ENCODE data around the gene CDKN2AIP.
"Not testable (repeated sequence)": the region's sequence is repeated elsewhere in the genome, so short reads cannot be mapped to it uniquely, and the experiment has no call there.

The CDKN2AIP gene

DNA sequence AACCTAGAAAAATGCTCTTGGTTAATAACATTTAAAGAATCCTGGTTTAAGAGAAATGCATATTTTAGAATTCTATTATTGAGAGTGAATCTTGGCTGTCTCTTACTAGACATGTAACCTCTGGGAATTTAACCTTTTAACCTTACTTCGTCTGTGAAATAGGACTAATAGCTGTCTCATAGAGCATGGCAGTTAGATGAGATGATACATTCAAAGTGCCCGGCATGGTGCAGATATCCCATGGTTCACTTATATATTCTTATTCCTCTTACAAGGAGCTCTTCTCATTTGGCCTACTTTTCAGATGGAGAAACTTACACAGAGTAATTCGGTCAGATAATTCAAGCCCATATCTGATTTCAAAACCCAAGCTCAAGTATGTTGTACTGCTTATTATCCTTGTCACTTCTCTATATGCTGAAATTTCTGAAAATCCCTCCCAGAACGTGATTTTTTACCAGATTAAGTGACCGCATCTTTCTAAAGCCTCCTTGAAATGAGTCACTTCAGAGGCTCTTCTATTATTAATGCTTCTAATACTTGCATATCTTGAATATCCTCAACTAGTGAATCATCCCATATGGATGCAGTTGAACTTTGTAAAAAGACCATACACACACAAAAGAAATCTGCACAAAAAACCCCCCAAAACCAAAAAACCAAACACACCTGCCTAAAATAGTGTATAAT, 4.9 kb downstream of the CDKN2AIP start:
- no peak for DNase-seq

DNA sequence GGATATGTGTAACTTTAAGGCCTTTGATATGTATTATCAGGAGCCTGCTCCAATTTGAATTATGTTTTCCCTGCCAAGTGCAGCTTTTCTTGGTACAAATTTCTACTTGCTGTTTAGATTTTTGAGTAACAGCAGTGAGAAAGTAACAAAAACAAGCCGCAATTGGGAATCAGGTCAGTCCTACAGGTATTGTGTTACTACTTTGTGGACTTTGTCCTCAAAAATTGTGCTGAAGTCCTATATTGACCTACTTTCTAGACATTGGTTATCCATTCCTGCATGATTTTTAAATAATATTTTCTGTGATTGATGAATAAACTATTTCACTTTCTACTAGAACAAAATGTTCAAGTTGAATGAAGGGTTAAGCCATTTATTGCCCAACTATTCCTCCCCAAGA, 5.7 kb downstream of the CDKN2AIP start:
- DNase-seq: no peak

DNA sequence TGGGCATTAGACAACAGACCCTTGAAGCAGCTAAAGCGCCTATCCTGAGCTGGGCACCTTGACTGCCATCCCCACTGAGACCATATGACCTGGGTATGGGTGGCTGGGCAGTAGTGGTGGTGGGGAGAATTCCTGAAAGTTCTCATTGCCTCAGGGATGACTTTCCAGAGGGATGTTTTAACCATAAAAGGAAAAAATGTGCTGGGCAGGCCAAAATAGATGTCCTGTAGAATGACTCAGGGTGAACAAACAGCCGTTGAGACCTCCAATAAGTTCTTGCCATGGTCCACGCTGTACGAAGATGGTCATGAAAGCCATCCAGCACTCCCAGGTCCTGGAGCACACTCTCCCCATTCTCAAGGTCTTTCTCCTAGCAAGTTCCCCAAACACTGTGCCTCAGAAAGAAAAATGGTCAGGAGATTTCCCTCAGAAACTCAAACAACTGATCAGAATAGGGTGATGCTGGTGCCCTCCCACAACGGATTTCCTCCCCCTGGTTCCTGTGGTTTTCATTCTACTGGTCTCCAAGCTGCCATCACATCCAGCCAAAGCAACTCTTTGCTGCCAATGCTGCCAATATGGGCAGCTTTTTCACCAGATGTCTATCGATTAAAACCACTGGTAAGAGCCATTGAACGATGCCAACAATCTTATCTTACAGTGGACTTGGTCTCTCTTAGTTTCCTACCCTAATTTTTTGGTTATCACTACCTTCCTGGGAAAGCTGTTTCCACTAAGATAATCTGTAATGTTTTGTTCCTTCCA, 11.2 kb downstream of the CDKN2AIP start:
- DNase-seq: no peak

DNA sequence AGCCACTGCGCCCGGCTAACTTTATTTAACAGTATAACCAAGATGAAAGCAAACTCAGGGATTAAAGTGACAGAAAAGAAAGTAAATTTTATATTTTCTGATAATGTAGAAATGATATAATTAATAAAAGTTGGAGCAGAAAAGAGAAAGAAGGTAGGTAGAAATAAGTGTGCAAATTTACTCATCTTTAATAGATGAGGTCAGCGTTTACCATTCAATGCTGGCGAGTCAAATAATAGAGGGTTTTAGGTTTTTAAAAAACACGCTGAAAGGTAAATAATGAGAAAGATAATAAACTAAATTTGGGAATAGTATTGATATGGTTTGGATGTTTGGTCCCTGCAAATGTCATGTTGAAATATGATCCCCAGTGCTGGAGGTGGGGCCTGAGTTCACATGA, 13.6 kb downstream of the CDKN2AIP start:
- DNase-seq: no peak

DNA sequence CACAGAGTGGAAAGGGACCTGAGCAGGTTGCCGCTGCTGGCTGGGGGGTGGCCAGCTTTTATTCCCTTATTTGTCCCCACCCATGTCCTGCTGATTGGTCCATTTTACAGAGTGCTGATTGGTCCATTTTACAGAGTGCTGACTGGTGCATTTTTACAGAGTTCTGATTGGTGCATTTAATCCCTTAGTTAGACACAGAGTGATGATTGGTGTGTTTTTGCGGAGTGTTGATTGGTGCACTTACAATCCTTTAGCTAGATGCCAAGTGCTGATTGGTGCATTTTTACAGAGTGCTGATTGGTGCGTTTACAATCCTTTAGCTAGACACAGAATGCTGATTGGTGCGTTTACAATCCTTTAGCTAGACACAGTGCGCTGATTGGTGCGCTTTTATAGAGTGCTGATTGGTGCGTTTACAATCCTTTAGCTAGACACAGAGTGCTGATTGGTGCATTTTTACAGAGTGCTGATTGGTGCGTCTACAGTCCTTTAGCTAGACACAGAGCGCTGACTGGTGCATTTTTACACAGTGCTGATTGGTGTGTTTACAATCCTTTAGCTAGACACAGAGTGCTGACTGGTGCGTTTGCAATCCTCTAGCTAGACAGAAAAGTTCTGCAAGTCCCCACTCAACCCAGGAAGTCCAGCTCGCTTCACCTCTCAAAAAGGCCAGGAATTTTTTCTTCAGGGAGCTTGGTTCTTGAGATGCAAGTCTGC, 19.6 kb downstream of the CDKN2AIP start:
- not testable (repeated sequence) for DNase-seq

DNA sequence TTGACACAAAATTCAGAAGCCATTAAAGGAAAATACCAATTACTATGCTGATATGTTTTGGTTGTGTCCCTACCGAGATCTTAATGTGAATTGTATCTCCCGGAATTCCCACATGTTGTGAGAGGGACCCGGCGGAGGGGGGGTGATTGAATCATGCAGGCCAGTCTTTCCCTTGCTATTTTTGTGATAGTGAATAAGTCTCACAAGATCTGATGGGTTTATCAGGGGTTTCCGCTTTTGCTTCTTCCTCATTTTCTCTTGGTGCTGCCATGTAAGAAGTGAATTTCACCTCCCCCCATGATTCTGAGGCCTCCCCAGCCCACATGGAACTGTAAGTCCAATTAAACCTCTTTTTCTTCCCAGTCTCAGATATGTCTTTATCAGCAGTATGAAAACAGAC, 21.4 kb downstream of the CDKN2AIP start:
- not testable (repeated sequence) for DNase-seq

DNA sequence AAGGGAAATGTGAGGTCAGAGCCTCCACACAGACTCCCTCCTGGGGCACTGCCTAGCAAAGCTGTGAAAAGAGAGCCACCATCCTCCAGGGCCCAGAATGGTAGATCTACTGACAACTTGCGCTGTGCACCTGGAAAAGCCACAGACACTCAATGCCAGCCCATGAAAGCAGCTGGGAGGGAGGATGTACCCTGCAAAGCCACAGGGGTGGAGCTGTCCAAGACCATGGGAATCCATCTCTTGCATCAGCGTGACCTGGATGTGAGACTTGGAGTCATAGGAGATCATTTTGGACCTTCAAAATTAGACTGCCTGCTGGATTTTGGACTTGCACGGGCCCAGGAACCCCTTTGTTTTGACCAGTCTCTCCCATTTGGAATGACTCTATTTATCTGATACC, 22.8 kb downstream of the CDKN2AIP start:
- DNase-seq: no peak

DNA sequence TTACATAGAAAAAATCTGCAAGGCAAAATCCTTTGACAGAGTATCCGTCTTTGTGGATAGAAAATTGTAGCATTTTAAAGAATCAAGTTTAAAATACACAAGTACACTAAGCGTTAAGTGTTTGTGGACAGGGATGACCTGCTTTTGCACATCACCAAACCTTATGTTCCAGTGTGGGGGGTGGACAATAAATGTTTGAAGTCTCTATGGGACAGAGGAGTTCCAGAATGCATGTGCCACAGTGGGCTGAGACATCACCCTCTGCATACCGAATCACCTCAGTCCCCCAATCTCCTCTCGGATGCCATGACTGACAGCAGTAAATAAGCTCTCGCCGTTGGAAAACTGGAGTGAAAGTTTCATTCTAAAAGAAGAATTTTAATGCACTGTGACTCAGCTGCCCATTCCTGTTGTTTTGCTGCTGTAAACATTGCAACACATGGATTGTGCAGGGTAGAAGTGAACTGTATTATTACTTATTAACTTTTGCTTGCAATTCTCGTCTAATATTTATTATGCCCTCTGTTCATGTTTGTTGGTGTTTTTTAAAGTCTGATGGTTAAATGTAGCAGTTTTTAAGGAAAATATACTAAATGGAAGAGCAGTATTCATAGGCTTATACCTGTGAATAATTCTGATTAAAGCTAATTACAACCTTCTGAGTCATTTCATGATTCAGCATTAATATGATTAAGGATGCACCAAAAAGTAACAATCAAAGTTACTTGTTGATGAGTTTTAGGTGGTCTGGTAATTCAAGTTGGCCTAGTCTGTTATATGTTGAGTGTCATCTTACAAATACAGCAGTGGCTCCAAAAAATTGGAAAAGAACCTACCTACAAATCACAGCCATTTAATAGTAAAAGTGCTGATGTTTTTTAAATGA, 24.0 kb downstream of the CDKN2AIP start:
- DNase-seq: no peak

DNA sequence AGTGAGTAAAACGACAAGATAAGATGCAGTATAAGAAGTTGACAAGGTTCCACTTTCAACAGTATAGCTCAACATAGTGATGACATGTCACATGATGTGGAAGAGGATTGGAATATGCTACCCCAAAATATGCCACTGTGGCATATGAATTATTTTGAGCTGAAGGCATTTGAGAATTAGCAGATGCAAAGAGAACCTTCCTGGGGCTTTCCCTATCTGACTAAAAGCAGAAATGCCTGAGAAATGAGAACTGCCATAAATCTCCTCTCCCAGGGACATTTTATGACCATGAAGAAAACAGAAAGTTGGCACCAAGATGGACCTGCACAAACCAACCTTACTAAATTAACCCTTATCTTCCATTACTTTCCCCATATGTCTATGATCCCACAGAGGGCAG, 24.8 kb downstream of the CDKN2AIP start:
- no peak for DNase-seq

DNA sequence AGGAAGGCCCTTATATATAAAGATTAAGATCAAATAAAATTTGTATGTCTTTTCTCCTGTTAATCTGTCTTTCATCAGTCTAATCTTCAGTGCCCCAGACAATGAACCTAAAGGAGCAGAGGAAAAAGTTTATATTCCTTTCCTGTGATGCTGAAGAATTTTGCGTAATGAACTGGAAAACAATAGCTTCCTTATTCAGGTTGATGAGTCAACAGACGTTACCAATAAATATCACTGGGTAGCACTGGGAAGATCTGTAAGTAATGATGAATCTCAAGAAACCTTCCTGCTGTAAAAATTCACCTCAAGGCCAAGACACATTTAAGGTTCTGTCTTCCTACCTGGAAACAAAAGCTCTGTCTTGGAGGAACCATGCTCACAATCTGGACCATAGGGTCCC, 25.5 kb downstream of the CDKN2AIP start:
- no peak for DNase-seq

DNA sequence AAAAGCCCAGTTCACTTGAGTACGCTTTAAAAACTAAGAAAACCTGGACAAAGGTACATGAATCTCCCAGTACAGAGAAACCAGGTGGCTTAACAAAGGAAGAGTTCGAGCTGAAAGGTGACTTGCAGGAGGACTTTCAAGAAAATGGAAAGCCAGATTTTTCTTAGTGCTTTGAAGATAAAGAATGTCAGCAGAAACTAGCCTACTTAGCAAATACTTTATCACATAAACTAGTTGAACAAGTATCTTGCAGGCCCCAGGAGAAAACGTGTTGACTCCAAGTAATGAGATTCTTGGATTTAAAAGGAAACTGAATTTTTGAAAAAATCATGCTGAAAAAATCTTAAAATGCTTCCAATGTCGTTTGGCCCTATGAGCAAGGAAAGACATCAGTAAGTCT, 26.4 kb downstream of the CDKN2AIP start:
- DNase-seq: no peak

DNA sequence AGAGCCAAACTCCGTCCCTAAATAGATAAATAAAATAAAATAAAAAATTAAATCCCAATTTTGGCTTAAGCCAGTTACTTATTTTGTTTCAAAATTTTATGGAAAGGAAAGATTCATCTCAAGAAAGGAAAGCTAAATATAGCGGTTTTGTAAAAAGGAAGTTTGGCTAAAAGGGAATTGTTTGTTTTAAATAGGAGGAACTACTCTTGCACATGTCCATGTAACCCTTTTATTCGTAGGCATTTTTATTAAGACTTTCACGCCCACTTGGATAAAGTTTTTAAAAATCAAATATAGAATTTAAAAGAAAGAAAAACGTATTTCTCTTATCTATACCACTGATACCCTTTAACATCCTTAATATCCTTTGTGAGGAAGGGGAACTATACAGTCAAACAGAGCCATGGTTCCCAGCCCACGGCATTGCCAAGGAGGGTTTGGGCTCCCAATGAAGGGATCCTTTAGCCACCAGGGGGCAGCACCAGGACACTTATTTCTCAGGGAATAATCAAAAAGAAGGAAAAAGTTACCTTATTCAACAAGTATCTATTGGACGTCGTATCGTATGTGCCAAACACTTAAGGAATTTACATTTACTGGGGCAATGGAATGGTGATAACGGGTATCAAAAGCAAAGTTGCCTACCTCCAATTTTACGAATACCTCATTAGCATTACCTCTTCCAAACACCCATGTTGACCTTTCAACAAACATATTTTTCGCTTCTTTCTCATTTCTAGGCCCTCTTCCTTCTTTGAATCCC, 27.7 kb downstream of the CDKN2AIP start:
- DNase-seq: peak; percentile 36

DNA sequence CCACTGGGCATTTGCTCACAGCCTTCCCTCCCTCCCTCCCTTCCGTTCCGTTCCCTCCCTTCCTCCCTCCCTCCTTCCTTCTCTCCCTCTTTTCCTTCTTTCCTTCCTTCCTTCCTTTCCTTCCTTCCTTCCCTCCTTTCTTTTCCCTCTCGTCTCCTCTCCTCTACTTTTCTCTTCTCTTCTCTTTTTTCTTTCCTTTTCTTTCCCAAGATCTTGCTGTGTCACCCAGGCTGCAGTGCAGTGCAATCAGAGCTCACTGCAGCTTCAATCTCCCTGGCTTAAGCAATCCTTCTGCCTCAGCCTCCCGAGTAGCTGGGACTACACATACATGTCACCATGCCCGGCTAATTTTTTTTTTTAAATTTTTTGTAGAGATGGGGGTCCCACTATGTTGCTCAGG, 33.7 kb downstream of the CDKN2AIP start:
- no peak for DNase-seq

DNA sequence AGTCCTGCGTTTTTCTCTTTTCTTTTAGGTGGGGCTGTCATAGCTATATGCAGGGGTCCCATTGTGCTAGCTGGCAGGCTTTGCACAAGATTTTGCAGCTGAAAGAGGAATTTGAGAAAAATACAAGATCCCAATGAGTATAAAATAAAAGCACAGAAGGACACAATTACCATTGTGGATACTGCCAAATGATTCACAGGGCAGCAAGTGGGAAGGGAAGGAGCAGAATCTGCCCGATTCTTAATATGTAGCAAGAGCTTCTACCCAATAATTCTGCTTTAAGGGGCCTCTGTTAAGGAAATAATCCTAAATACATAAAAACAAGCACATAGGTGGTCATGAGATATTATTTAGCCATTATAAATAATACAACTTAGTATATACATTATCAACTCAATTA, 34.5 kb downstream of the CDKN2AIP start:
- DNase-seq: no peak

DNA sequence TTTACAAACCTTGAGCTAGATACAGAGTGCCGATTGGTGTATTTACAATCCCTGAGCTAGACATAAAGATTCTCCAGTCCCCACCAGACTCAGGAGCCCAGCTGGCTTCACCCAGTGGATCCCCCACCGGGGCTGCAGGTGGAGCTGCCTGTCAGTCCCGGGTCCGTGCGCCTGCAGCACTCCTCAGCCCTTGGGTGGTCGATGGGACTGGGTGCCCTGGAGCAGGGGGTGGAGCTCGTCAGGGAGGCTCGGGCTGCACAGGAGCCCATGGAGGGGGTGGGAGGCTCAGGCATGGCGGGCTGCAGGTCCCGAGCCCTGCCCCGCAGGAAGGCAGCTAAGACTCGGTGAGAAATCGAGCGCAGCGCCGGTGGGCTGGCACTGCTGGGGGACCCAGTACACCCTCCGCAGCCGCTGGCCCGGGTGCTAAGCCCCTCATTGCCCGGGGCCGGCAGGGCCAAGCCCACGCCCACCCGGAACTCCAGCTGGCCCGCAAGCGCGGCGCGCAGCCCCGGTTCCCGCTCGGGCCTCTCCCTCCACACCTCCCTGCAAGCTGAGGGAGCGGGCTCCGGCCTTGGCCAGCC, 38.2 kb downstream of the CDKN2AIP start:
- not testable (repeated sequence) for DNase-seq

DNA sequence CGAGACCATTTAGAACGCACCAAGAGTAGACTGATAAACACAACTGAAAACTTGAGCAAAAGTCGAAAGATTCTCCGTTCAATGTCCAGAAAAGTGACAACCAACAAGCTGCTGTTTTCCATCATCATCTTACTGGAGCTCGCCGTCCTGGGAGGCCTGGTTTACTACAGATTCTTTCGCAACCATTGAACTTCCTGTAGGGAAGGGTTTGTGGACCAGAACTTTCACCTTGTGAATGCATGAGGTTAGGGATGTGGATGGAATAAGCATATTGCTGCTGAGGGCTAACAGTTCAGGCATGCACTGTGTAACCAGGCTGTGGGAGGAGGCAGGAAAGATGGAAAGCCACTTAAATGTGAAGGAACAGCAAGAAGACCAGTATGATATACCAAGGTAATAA, 39.6 kb downstream of the CDKN2AIP start:
- DNase-seq: no peak

DNA sequence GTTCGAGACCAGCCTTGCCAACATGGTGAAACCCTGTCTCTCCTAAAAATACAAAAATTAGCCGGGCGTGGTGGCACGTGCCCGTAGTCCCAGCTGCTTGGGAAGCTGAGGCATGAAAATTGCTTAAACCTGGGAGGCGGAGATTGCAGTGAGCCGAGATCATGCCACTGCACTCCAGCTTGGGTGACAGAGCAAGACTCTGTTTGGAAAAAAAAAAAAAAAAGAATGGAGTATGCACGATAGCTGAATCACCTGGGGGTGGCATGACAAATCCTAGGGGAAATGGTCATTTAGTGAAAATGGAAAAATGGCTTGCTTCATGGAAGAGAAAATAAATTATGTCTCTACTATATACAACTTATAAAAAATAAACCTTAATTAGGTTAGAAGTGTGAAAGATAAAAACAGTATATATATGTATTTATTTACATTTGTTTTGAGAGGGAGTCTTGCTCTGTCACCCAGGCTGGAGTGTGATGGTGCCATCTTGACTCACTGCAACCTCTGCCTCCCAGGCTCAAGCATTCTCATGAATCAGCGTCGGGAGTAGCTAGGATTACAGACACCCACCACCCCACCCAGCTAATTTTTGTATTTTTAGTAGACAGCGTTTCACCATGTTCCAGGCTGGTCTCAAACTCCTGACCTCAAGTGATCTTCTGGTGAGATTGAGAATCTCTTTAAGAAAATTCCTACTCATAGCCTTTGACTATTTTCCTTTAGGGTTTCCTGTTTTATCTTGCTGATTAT, 41.1 kb downstream of the CDKN2AIP start:
- no peak for DNase-seq

DNA sequence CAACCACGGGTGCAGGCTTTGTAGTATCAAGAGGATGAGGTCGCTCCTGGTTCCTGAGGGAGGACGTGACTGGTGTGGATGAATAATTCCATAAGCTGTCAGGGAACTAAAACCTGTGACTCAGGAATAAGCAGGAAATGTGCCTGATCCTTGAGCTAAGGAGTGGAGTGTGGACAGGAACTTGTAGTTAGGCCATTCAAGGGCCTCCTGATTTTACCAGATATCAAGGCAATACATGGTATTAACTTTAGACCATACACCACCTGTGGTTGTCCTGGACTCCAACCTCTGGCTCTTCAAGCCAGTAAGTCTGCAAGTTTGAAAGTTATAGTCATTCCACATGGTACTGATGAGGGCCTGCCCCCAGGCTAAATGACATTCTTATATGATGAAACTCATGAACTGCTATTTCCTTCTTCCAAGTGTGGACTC, 48.4 kb downstream of the CDKN2AIP start:
- DNase-seq: no peak

DNA sequence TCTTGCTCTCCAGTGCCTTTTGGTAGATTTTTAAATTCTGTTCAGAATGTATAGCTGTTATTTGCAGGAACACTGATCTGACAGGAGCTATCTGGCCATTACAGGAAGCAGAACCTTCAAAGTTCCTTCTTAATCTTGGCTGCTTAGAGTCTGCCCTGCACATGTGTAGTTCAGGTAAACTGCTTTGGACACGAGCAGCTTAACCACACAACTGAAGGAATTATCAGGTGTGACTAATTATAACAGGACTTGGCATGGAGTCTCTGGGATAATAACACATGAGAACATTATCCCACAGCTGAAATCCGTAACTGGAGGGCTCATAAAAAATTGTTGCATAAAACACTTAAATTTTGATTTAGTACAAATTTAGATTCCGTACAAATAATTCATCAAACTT, 48.8 kb downstream of the CDKN2AIP start:
- DNase-seq: no peak

DNA sequence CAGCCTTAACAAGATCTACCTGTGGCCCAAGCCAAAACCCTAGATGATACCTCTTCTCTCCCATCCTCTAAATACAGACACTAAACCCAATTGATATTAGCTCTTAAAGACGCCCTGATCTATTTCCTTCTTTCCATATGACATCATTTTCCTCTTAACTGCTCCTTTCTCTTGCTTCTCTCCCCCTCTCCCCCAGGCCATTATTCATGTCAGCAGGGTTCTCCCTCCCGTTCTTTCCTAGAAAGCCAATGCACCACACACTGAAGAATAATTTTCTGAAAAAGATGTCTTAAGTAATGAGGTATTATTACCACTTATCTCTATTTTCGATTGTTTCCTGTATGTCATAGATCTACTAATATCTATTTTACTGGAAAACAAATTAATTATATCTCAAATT, 50.7 kb downstream of the CDKN2AIP start:
- no peak for DNase-seq
